GM19328 (cell line): ENCODE results near the gene PRDM2.

ENCODE experiments used
- ATAC-seq: cut with Tn5 transposase; IDR thresholded peaks from one replicate; pipeline ENCODE4 v1.9.1; 2021; ENCODE audit warnings: mild to moderate bottlenecking, moderate library complexity; ENCODE audit not compliant: unreplicated experiment

Gene PRDM2

GRCh38 chr1:13763222-13763621 is 63.2 kb downstream of the PRDM2 start:
- ATAC-seq: no peak

DNA sequence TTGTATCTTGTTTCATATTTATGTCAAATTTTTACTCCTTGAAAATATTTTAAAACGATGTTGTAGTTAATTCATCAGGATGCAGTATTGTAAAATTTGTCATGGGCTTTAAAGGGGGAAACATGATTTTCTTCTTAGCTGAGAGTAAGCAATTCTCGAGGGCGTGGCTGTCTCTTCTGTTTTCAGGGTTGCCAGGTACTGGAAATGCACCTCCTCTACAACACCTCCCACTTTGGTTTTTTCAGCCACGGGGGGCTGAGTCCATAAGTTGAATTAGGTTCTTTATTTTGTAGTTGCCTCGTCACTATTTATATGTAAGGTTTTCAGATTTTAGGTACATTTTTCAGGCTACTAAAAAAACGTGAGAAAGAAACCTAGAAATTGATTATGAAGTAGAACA is 64.0 kb downstream of the PRDM2 start:
- no peak for ATAC-seq

GRCh38 chr1:13764588-13765332 is 64.8 kb downstream of the PRDM2 start:
- no peak for ATAC-seq

GRCh38 chr1:13766592-13767564 is 66.9 kb downstream of the PRDM2 start:
- no peak for ATAC-seq

DNA sequence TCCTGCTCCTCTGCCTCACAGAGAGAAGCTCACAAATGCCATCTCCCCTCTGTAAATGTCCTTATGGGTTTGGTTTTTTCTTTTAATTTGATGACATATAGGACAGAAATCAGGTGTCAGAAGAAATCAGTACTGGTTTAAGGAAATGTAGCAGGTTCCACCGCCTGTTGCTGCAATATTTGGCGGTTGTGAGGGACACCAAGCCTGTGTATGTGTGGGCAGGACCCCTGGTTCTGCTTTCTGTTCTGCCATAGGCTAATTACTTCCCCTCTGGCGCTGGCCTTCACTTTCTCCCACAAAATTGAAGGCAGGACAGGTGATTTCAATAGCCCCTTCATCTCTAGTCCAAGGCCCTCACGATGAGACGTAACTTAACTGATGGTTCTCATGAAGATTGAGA is 69.2 kb downstream of the PRDM2 start:
- ATAC-seq: no peak

DNA sequence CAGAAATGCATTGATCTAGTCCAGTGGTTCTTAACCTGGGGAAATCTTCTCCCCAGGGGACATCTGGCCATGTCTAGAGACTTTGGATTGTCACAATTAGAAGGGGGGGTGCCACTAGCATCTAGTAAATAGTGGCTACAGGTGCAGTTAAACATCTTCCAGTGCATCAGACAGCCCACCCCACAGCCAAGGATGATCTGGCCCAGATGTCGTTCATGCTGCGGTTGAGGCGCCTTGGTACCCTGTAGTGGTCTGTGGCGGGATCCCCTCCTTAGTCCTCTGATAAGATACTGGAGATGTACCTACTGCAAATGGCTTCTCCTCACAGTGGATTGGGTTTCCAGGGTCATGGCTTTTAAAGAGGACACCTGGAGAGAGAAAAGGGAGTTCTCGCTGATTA is 69.8 kb downstream of the PRDM2 start:
- no peak for ATAC-seq

GRCh38 chr1:13770743-13771142 is 70.8 kb downstream of the PRDM2 start:
- ATAC-seq: no peak

GRCh38 chr1:13771745-13772144 is 71.8 kb downstream of the PRDM2 start:
- no peak for ATAC-seq

DNA sequence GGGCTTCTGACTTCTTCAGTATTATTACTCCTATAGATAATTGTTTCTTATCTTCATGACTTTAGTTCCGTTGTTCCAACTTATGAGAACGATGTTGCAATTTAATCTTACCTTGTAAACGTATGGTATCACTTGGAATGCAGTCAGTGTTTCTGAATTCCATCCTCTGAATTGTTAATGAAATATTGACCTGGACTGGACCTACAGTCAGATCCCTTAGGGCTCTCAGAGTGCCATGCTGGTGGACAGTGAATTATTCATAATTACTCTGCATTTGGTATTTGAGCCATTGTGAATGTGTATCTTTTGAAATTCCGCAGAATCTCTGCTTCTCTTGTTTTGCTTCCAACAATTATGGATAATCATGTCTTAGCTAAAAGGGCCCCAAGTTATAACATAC is 72.3 kb downstream of the PRDM2 start:
- no peak for ATAC-seq

GRCh38 chr1:13774121-13774520 is 74.1 kb downstream of the PRDM2 start:
- no peak for ATAC-seq

DNA sequence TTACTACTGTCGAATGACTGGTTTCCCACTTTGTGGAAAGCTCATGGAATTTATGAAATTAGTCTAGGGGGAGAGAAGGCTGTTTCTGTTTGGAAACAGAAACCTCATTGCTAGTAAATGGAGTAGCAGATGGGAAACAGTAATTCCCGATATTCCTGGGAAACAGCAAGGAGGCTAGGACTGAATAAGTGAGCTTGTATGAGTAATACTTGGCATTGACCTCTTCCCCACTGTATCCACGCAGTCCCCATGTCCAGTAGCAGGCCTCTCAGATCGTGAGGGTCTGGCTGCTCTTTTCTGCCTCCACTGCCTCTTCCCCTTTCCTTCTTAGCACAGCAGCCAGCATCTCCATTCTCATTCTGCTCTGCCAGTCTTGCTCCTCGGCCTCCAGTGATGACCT is 75.5 kb downstream of the PRDM2 start:
- ATAC-seq: no peak

DNA sequence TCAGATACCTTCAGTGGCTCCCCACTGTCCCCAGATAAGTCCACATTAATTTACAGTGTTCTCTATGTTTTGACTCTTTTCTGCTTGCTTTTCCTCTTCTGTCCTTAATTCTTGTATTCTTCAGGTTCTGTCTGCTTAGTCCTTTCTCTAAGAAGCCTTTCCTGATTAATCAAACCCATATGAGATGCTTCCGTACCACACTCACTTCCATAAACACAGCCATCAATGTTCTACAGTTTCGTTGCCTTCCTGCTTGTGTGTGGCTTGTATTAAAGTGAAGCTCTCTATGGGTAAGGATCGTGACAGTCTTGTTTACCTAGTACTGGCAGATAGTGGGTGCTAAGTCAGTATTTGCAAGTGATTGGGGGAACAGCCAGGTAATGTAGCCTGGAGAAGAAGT is 75.9 kb downstream of the PRDM2 start:
- ATAC-seq: no peak

- no peak for ATAC-seq
Observed at GRCh38 chr1:13778431-13778830, 78.4 kb downstream of the PRDM2 start.

DNA sequence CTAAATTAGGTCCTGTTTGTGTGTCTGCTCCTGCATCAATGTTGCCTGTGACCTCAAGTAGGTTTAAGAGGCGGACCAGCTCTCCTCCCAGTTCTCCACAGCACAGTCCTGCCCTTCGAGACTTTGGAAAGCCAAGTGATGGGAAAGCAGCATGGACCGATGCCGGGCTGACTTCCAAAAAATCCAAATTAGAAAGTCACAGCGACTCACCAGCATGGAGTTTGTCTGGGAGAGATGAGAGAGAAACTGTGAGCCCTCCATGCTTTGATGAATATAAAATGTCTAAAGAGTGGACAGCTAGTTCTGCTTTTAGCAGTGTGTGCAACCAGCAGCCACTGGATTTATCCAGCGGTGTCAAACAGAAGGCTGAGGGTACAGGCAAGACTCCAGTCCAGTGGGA is 79.9 kb downstream of the PRDM2 start:
- no peak for ATAC-seq

DNA sequence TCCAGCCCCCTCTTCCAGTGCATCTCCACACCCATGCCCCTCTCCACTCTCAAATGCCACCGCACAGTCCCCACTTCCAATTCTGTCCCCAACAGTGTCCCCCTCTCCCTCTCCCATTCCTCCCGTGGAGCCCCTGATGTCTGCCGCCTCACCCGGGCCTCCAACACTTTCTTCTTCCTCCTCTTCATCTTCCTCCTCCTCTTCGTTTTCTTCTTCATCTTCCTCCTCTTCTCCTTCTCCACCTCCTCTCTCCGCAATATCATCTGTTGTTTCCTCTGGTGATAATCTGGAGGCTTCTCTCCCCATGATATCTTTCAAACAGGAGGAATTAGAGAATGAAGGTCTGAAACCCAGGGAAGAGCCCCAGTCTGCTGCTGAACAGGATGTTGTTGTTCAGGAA is 80.8 kb downstream of the PRDM2 start:
- no peak for ATAC-seq

GRCh38 chr1:13781228-13781627 is 81.2 kb downstream of the PRDM2 start:
- ATAC-seq: no peak

- ATAC-seq: no peak
Observed at GRCh38 chr1:13781907-13782633, 82.1 kb downstream of the PRDM2 start.

GRCh38 chr1:13782634-13783360 is 82.8 kb downstream of the PRDM2 start:
- no peak for ATAC-seq

GRCh38 chr1:13783551-13783950 is 83.6 kb downstream of the PRDM2 start:
- no peak for ATAC-seq

DNA sequence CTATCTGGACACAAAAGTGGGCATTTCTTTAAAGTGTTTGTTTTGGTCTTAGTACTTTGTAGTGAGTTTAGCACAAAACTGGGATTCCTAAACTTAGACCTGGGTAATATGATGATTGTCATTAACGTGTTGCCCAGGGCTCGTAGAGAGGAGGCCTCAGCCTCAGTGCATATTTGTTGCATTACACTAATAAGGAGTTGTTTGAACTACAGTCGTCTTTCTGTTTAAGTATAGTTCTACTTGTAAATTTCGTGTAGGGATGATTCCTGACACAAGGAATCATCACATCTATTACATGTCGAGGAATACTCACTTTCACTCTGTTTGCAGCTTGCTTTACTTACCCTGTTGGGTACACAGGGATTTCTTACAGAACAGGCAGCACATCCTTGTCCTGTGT is 85.0 kb downstream of the PRDM2 start:
- ATAC-seq: no peak

DNA sequence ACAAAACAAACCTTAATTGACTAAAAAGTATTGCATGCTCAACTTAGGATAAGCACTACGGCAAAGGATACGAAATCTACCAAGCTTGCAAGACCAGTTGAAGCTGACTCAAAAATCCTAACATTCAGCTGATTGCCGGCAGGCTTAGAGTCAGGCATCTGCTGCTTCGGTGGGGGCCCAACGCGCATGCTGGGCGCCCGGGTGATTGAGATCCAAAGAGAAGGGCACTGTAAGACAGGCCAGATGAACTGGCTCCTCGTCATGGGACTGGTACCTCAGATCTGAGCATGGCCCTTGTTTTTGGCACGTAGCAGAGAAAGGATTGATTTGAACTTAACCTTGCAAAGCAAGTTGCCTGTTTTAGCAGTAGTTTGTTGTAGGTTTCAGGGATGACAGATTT is 86.6 kb downstream of the PRDM2 start:
- no peak for ATAC-seq
